HepG2 (cell line): ENCODE results near the gene STIMATE. TPM values are rescaled to one million over a fixed set of nuclear protein-coding genes. Genes with fewer than 3 reads are reported as not detected.

ENCODE experiments used
- AFF4 ChIP-seq: sonication (generic); formaldehyde crosslinking; IDR thresholded peaks from 2 replicates; pipeline ENCODE4 v1.4.0; 2020; ENCODE audit warnings: missing genetic modification reagents
- ARID3A ChIP-seq: IDR thresholded peaks from 2 replicates; pipeline ENCODE4 v1.6.1; 2012; ENCODE audit warnings: low read depth, low read length, improper control_type of control experiment
- DPF2 ChIP-seq: sonication (generic); formaldehyde crosslinking; IDR thresholded peaks from 2 replicates; pipeline ENCODE4 v1.4.0; 2020; ENCODE audit warnings: mild to moderate bottlenecking, low read depth, missing genetic modification reagents, borderline replicate concordance
- HMGA1 ChIP-seq: sonication (generic); formaldehyde crosslinking; conservative IDR thresholded peaks from 2 replicates; pipeline ENCODE4 v1.4.0; 2020; ENCODE audit warnings: missing genetic modification reagents
- MXI1 ChIP-seq: IDR thresholded peaks from 3 replicates; pipeline ENCODE4 v1.6.1; 2012; ENCODE audit warnings: low read depth, low read length, inconsistent platforms, borderline replicate concordance
- NFE2L2 ChIP-seq: fragments of 150-350 bp; IDR thresholded peaks from 2 replicates; pipeline ENCODE4 v1.6.1; 2014; ENCODE audit warnings: low read length
- NFYC ChIP-seq: IDR thresholded peaks from 2 replicates; pipeline ENCODE4 v1.6.1; 2016; ENCODE audit warnings: missing genetic modification reagents, missing compliant biosample characterization
- PAWR ChIP-seq: sonication (generic); formaldehyde crosslinking; IDR thresholded peaks from 2 replicates; pipeline ENCODE4 v1.4.0; 2020; ENCODE audit warnings: missing genetic modification reagents, mild to moderate bottlenecking, borderline replicate concordance
- SATB2 ChIP-seq: sonication (generic); formaldehyde crosslinking; IDR thresholded peaks from 2 replicates; pipeline ENCODE4 v1.5.0; 2020; ENCODE audit warnings: missing genetic modification reagents
- SMARCE1 ChIP-seq: fragments of 450-650 bp; IDR thresholded peaks from 2 replicates; pipeline ENCODE4 v1.6.1; 2017; ENCODE audit warnings: borderline replicate concordance
- SMC3 ChIP-seq: IDR thresholded peaks from 2 replicates; pipeline ENCODE4 v1.6.1; 2011; ENCODE audit warnings: low read length, improper control_type of control experiment
- SP4 ChIP-seq: sonication (generic); formaldehyde crosslinking; IDR thresholded peaks from 2 replicates; pipeline ENCODE4 v1.8.1; 2023; ENCODE audit warnings: mild to moderate bottlenecking, missing genetic modification reagents
- polyA plus RNA-seq, 8 experiments: library from polyadenylated mRNA; depleted of rRNA in 3 of 8; stranded (reverse) in 7 of 8; unstranded in 1 of 8; fragments of >200 nt; fragmentation: Illumina TruSeq in 4 of 8; extraction: Trizol in 4 of 8; gene quantifications; 2 replicates each; pipeline versions ENCODE4 v1.2.1 to v1.2.3, GENCODE V29; 2011 to 2016; ENCODE audit warnings: low read depth in 4 of 8, missing spikeins in 1 of 8, mixed read lengths in 1 of 8; ENCODE audit not compliant: insufficient read depth in 1 of 8
- total RNA-seq, 5 experiments: library from RNA; depleted of rRNA; stranded (reverse); fragments of >200 nt; fragmentation: Illumina TruSeq; extraction: Trizol; gene quantifications; 2 replicates each; pipeline ENCODE4 v1.2.3, GENCODE V29; 2016; ENCODE audit warnings: low read depth in 1 of 5
- TF ChIP-seq, protein P1 (sequence below): sonication (generic); formaldehyde crosslinking; IDR thresholded peaks from one replicate; pipeline ENCODE4 v1.5.1; 2020; ENCODE audit warnings: mild to moderate bottlenecking, missing genetic modification reagents; ENCODE audit errors: not compliant biosample characterization
- TF ChIP-seq, protein P2 (sequence below): sonication (generic); formaldehyde crosslinking; conservative IDR thresholded peaks from 2 replicates; pipeline ENCODE4 v1.4.0; 2020; ENCODE audit warnings: missing genetic modification reagents

STIMATE gene
- total and polyA plus RNA-seq, 2 of the 13 experiments (the other 11 are each of a cell fraction or from before 2014, with no cell fraction given) = 5.7 to 11.7 TPM

GRCh38 chr3:52934630-52935530 is 37.5 kb upstream of the STIMATE start (continued):
- TF ChIP-seq SMARCE1 (no peak), SMC3 (peak; percentile 90), ARID3A (no peak), NFE2L2 (no peak), SP4 (no peak), NFYC (CRISPR knock-in tag) (no peak), SATB2 (CRISPR knock-in tag) (no peak), PAWR (CRISPR knock-in tag) (no peak), HMGA1 (no peak), DPF2 (CRISPR knock-in tag) (no peak), MXI1 (no peak), AFF4 (CRISPR knock-in tag) (no peak)
- TF ChIP-seq, protein P1, sequence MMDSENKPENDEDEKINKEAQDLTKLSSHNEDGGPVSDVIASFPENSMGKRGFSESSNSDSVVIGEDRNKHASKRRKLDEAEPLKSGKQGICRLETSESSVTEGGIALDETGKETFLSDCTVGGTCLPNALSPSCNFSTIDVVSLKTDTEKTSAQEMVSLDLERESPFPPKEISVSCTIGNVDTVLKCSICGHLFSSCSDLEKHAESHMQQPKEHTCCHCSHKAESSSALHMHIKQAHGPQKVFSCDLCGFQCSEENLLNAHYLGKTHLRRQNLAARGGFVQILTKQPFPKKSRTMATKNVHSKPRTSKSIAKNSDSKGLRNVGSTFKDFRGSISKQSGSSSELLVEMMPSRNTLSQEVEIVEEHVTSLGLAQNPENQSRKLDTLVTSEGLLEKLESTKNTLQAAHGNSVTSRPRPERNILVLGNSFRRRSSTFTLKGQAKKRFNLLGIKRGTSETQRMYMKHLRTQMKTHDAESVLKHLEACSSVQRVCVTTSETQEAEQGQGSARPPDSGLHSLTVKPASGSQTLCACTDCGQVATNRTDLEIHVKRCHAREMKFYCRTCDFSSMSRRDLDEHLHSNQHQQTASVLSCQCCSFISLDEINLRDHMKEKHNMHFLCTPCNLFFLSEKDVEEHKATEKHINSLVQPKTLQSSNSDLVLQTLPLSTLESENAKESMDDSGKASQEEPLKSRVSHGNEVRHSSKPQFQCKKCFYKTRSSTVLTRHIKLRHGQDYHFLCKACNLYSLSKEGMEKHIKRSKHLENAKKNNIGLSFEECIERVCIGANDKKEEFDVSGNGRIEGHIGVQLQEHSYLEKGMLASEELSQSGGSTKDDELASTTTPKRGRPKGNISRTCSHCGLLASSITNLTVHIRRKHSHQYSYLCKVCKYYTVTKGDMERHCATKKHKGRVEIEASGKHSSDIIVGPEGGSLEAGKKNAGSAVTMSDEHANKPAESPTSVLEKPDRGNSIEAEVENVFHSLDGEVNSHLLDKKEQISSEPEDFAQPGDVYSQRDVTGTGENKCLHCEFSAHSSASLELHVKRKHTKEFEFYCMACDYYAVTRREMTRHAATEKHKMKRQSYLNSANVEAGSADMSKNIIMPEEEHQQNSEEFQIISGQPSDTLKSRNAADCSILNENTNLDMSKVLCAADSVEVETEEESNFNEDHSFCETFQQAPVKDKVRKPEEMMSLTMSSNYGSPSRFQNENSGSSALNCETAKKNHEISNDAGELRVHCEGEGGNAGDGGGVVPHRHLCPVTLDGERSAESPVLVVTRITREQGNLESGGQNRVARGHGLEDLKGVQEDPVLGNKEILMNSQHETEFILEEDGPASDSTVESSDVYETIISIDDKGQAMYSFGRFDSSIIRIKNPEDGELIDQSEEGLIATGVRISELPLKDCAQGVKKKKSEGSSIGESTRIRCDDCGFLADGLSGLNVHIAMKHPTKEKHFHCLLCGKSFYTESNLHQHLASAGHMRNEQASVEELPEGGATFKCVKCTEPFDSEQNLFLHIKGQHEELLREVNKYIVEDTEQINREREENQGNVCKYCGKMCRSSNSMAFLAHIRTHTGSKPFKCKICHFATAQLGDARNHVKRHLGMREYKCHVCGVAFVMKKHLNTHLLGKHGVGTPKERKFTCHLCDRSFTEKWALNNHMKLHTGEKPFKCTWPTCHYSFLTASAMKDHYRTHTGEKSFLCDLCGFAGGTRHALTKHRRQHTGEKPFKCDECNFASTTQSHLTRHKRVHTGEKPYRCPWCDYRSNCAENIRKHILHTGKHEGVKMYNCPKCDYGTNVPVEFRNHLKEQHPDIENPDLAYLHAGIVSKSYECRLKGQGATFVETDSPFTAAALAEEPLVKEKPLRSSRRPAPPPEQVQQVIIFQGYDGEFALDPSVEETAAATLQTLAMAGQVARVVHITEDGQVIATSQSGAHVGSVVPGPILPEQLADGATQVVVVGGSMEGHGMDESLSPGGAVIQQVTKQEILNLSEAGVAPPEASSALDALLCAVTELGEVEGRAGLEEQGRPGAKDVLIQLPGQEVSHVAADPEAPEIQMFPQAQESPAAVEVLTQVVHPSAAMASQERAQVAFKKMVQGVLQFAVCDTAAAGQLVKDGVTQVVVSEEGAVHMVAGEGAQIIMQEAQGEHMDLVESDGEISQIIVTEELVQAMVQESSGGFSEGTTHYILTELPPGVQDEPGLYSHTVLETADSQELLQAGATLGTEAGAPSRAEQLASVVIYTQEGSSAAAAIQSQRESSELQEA = no peak
- TF ChIP-seq, protein P2, sequence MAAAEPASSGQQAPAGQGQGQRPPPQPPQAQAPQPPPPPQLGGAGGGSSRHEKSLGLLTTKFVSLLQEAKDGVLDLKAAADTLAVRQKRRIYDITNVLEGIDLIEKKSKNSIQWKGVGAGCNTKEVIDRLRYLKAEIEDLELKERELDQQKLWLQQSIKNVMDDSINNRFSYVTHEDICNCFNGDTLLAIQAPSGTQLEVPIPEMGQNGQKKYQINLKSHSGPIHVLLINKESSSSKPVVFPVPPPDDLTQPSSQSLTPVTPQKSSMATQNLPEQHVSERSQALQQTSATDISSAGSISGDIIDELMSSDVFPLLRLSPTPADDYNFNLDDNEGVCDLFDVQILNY (CRISPR knock-in tag) = no peak
